ENCODE data around the gene HPCAL1. TPM values are rescaled to one million over a fixed set of nuclear protein-coding genes. Genes with fewer than 3 reads are reported as not detected.

Gene HPCAL1
- total RNA-seq, 1 donor from 2014 or later: 15.9 TPM

DNA sequence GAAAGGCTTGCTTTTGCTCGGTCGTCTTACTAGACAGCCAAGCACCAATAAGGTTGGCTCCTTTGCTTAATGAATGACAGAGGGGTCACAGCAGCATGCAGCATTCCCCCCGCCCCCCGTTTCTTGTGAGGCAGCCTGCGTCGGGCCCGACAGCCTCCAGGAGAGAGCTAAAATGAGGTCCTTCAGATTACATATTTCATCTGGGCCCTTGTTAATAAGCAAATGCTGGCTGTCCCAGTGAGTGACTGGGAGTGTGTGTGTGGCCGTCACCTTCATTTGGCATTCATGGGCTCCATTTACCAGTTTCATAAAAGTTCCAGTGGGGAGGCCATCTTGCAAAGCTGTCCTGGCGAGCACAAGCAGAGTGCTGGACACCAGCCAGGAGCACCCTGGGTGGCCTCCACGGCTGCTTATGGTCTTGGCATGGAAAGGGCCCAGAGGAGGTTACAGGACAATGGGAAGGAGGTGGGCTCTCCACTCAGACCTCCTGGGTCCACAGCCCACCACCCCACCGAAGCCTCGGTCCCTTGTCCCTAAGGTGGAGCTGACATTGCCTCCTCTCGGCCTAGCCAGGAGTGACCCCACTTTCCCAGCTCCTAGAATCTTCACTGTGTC lies 108.2 kb downstream of the HPCAL1 start:
- Mint-ChIP-seq H3K9me3 (no peaks in the 10 kb centered on the region), H3K4me1 (peaks cover 74% of the 10 kb centered on the region), H3K4me3 (peak overlapping the region; percentile 74), H3K27me3 (no peaks in the 10 kb centered on the region), H3K27ac (peak overlapping the region; percentile 92), H3K36me3 (ENCODE audit: low read depth) (peaks cover 3% of the 10 kb centered on the region)
- TF ChIP-seq, protein P1, sequence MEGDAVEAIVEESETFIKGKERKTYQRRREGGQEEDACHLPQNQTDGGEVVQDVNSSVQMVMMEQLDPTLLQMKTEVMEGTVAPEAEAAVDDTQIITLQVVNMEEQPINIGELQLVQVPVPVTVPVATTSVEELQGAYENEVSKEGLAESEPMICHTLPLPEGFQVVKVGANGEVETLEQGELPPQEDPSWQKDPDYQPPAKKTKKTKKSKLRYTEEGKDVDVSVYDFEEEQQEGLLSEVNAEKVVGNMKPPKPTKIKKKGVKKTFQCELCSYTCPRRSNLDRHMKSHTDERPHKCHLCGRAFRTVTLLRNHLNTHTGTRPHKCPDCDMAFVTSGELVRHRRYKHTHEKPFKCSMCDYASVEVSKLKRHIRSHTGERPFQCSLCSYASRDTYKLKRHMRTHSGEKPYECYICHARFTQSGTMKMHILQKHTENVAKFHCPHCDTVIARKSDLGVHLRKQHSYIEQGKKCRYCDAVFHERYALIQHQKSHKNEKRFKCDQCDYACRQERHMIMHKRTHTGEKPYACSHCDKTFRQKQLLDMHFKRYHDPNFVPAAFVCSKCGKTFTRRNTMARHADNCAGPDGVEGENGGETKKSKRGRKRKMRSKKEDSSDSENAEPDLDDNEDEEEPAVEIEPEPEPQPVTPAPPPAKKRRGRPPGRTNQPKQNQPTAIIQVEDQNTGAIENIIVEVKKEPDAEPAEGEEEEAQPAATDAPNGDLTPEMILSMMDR (IDR thresholded peaks at IDR 0.05): no peak
- no peak for DNase-seq
- intact Hi-C loops (cut with micrococcal nuclease): loop anchor here (1.0 to 2.0 kb wide), 4 partner anchors 36 to 1338 kb away; partner anchors contain the start of genes HPCAL1 and ODC1
- POLR2A ChIA-PET: interaction anchor here (0.6 to 5.8 kb wide), 12 partner anchors 8 to 567 kb away, joined by 3 to 90 read pairs (median 9); partner anchors contain the start of genes HPCAL1 and ODC1
- ATAC-seq (ENCODE audit: low read depth): no peak
- CTCF ChIA-PET: interaction anchor here (1.6 to 6.2 kb wide), 6 partner anchors 22 to 286 kb away, joined by 9 to 100 read pairs (median 60); partner anchors contain the start of gene HPCAL1

DNA sequence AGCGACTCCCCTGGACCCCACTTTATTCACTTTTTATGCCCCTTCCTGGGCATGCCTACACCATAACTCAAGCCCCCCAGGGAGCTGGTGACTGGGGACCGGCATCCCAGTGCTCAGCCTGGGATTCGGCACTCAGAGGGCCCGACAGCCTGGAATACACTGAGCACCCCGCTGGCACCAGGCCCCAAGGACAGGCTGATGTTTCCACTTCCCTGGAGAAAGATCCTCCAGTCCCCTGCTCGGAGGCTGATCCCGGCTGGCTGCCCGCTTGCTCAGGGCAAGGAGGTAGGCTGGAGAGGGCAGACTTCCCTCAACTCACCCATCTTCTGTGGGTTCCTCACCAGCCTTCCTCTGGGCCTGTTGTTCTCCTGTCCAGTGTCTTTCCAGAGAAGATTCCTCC lies 108.9 kb downstream of the HPCAL1 start:
- ChIA-PET POLR2A (interaction anchor here (1.2 to 5.8 kb wide), 4 partner anchors 24 to 113 kb away, joined by 3 to 71 read pairs (median 37); partner anchors contain the start of genes HPCAL1 and ODC1), CTCF (interaction anchor here (4.3 to 6.2 kb wide), 4 partner anchors 22 to 286 kb away, joined by 39 to 100 read pairs (median 88); partner anchors contain the start of gene HPCAL1)
- no peak for DNase-seq
- no peaks in the 10 kb centered on the region for H3K9me3 Mint-ChIP-seq
- H3K36me3 Mint-ChIP-seq (ENCODE audit: low read depth): peaks cover 3% of the 10 kb centered on the region
- no peaks in the 10 kb centered on the region for H3K27me3 Mint-ChIP-seq
- ATAC-seq (ENCODE audit: low read depth): no peak
- intact Hi-C loops (cut with micrococcal nuclease): loop anchor here (2.0 kb wide), 1 partner anchor 1337 kb away; no protein-coding TSS in a partner anchor
- no peak overlapping the region for H3K4me3 Mint-ChIP-seq
- peak overlapping the region; percentile 92 for H3K27ac Mint-ChIP-seq
- peaks cover 74% of the 10 kb centered on the region for H3K4me1 Mint-ChIP-seq
- TF ChIP-seq, protein P1 (IDR thresholded peaks at IDR 0.05): no peak

DNA sequence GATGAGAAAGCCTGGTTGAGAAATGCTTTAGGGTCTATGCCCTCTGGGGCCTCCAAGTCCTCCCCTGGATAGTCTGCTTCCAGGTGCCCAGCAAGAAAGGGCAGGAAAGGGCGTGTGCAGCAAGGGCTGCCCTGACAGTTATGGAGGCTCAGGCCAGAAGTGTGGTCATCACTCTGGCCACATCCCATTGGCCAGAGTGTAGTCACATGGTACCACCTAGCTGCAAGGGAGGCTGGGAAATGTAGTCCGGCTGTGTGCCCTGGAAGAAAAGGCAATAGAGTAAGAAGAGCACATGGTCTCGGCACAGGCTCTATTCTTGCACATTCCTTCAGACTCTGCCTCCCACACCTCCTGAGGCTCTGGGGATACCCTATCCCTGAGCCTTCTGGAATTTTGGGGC lies 109.7 kb downstream of the HPCAL1 start:
- CTCF ChIA-PET: interaction anchor here (0.7 to 5.7 kb wide), 4 partner anchors 22 to 287 kb away, joined by 3 to 82 read pairs (median 22); no protein-coding TSS in a partner anchor
- ATAC-seq (ENCODE audit: low read depth) (no peak), DNase-seq (no peak)
- Mint-ChIP-seq H3K4me1 (peaks cover 68% of the 10 kb centered on the region), H3K9me3 (no peaks in the 10 kb centered on the region), H3K27me3 (no peaks in the 10 kb centered on the region), H3K4me3 (no peak overlapping the region), H3K36me3 (ENCODE audit: low read depth) (peaks cover 2% of the 10 kb centered on the region), H3K27ac (peak overlapping the region; percentile 46)
- POLR2A ChIA-PET: no interaction called here
- TF ChIP-seq, protein P1 (IDR thresholded peaks at IDR 0.05): no peak
- intact Hi-C loops (cut with micrococcal nuclease): no loop called here

DNA sequence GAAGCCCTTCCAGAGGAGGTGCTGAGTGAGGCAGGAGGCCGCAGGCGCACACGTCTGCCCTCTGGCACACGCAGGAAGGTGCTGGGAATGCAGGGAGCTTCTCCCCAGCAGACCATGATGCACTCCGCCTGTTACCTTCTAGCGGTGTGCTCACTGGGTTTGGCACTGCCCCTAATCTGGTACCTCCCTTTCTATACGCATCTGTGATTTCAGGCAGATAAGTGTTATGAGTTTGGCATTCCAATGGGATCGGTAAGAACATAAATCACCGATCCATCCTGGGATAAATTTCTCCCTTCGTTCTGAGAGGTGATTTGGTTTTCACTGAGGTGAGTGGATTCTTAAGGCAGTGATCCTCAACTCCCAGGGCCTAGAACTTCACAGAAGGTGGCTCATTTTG lies 110.8 kb downstream of the HPCAL1 start:
- ATAC-seq (ENCODE audit: low read depth): no peak
- CTCF ChIA-PET: interaction anchor here (1.3 kb wide), 1 partner anchor 21 kb away, joined by 5 read pairs; no protein-coding TSS in a partner anchor
- POLR2A ChIA-PET: interaction anchor here (0.6 kb wide), 1 partner anchor 17 kb away, joined by 4 read pairs; no protein-coding TSS in a partner anchor
- H3K27ac Mint-ChIP-seq: peak overlapping the region; percentile 61
- no peak overlapping the region for H3K4me3 Mint-ChIP-seq
- H3K27me3 Mint-ChIP-seq: no peaks in the 10 kb centered on the region
- intact Hi-C loops (cut with micrococcal nuclease): no loop called here
- TF ChIP-seq, protein P1 (IDR thresholded peaks at IDR 0.05): no peak
- H3K9me3 Mint-ChIP-seq: no peaks in the 10 kb centered on the region
- peaks cover 3% of the 10 kb centered on the region for H3K36me3 Mint-ChIP-seq (ENCODE audit: low read depth)
- DNase-seq: no peak
- peaks cover 61% of the 10 kb centered on the region for H3K4me1 Mint-ChIP-seq

DNA sequence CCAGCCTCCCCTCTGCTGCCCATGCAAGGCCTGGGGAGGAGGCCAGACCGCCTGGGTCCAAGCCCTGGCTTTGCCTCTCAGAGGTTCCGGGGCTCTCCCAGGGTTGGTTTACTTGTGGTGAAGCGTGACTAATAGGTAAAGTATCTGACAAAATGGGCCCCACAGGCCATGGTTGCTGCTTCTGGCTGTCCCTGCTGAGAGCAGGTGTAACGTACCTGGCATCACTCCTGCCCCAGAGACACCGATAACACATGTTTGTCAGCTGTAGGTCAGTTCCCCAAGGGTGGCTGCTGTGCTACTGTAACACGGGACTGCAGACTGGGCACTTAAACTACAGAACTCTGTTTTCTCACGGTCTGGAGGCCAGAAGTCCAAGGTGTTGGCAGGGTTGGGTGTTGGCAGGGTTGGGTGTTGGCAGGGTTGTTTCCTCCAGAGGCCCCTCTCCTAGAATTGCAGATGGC lies 111.3 kb downstream of the HPCAL1 start:
- ATAC-seq (ENCODE audit: low read depth) (peak; percentile 14), DNase-seq (no peak)
- Mint-ChIP-seq H3K4me3 (no peak overlapping the region), H3K9me3 (no peaks in the 10 kb centered on the region), H3K27me3 (no peaks in the 10 kb centered on the region), H3K27ac (no peak overlapping the region), H3K36me3 (ENCODE audit: low read depth) (peaks cover 3% of the 10 kb centered on the region), H3K4me1 (peaks cover 59% of the 10 kb centered on the region)
- intact Hi-C loops (cut with micrococcal nuclease): no loop called here
- CTCF ChIA-PET: no interaction called here
- POLR2A ChIA-PET: no interaction called here
- TF ChIP-seq, protein P1 (IDR thresholded peaks at IDR 0.05): no peak

Measured in activated B cell treated with CpG ODN at 0.5 μM for 24 hours (primary cell).